ENCODE results near the gene PAX4. TPM values are rescaled to one million over a fixed set of nuclear protein-coding genes. Genes with fewer than 3 reads are reported as not detected.

PAX4 gene
- total RNA-seq, 1 experiment from 2014 or later, result not detected

DNA sequence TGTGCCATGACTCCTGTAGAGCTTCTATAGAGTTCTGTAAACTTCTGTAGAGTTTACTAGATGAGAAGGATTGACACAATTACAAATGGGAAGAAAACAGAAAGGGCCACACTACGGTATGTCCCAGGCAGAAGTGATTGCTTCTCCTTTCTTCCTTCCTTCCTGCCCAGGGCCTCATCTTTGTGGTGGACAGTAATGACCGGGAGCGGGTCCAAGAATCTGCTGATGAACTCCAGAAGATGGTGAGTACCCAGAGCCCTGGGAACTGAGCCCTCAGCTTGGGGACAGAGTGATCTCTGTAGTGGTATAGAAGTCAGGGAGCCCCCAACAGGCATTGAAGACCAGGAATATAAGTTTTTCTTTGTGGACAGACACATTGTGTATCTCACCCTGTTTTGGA lies 28.0 kb downstream of the PAX4 start:
- H2BK120ac ChIP-seq (ENCODE audit: low read depth, low read length, poor library complexity, severe bottlenecking), result no peak overlapping the region
- no peak overlapping the region for H3K23ac ChIP-seq (ENCODE audit: insufficient read length, low read depth, low read length)
- WGBS (ENCODE audit: extremely low coverage, insufficient read length, low lambda C conversion rate), result no CpG with 5 or more reads among the region's 3 CpGs
- no peak overlapping the region for H2AFZ ChIP-seq (ENCODE audit: low read length)
- no peak overlapping the region for H3K9ac ChIP-seq (ENCODE audit: extremely low read depth, insufficient read length, low read length)
- H2AK5ac ChIP-seq (ENCODE audit: insufficient read length, low read length), result no peak overlapping the region
- TF ChIP-seq, protein P1, sequence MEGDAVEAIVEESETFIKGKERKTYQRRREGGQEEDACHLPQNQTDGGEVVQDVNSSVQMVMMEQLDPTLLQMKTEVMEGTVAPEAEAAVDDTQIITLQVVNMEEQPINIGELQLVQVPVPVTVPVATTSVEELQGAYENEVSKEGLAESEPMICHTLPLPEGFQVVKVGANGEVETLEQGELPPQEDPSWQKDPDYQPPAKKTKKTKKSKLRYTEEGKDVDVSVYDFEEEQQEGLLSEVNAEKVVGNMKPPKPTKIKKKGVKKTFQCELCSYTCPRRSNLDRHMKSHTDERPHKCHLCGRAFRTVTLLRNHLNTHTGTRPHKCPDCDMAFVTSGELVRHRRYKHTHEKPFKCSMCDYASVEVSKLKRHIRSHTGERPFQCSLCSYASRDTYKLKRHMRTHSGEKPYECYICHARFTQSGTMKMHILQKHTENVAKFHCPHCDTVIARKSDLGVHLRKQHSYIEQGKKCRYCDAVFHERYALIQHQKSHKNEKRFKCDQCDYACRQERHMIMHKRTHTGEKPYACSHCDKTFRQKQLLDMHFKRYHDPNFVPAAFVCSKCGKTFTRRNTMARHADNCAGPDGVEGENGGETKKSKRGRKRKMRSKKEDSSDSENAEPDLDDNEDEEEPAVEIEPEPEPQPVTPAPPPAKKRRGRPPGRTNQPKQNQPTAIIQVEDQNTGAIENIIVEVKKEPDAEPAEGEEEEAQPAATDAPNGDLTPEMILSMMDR (conservative IDR thresholded peaks at IDR 0.05), result no peak
- no peak overlapping the region for H4K5ac ChIP-seq (ENCODE audit: insufficient read length, low read depth, low read length)
- no peak overlapping the region for H3T11ph ChIP-seq (ENCODE audit: low read length)
- DNase-seq, result no peak
- no peak overlapping the region for H2BK5ac ChIP-seq (ENCODE audit: insufficient read length, low read length)
- H3K27ac ChIP-seq (ENCODE audit: insufficient read length, low read depth, low read length), result no peak overlapping the region
- no peak overlapping the region for H2BK12ac ChIP-seq (ENCODE audit: insufficient read length, low read depth, low read length)
- H3K27me3 ChIP-seq (ENCODE audit: insufficient read depth, low read length), result peaks cover 7% of the 10 kb centered on the region; the same call in 1 of the 2 replicates
- no peak overlapping the region for H3K4me2 ChIP-seq (ENCODE audit: insufficient read depth, insufficient read length, low read length)
- H3K4me1 ChIP-seq (ENCODE audit: insufficient read depth, low read length), result no peaks in the 10 kb centered on the region
- H3K9me3 Mint-ChIP-seq, result no peaks in the 10 kb centered on the region
- H3K79me1 ChIP-seq (ENCODE audit: insufficient read depth, low read depth, low read length, poor library complexity, severe bottlenecking), result no peaks in the 10 kb centered on the region
- no peak overlapping the region for H3K27ac Mint-ChIP-seq
- H4K91ac ChIP-seq (ENCODE audit: insufficient read length, low read depth, low read length), result no peak overlapping the region
- H4K20me1 ChIP-seq (ENCODE audit: control insufficient read depth, insufficient read depth, insufficient read length), result no peaks in the 10 kb centered on the region
- H3K9me3 ChIP-seq (ENCODE audit: control insufficient read depth, low read depth, low read length), result no peaks in the 10 kb centered on the region
- peaks cover 8 to 18% of the 10 kb centered on the region in 2 experiments for H3K4me1 Mint-ChIP-seq
- peaks cover 13% of the 10 kb centered on the region for H3K23me2 ChIP-seq (ENCODE audit: insufficient read length, low read depth, low read length, poor library complexity, severe bottlenecking)
- H2BK15ac ChIP-seq (ENCODE audit: low read depth, low read length), result no peak overlapping the region
- H3K27me3 Mint-ChIP-seq (ENCODE audit: low read depth), result peaks cover 26% of the 10 kb centered on the region
- H3K14ac ChIP-seq (ENCODE audit: insufficient read depth, low read length), result no peak overlapping the region
- H2BK20ac ChIP-seq (ENCODE audit: low read depth, low read length, poor library complexity, severe bottlenecking), result no peak overlapping the region
- H3K56ac ChIP-seq (ENCODE audit: insufficient read length, low read depth, low read length), result no peak overlapping the region
- no peaks in the 10 kb centered on the region for H3K79me2 ChIP-seq (ENCODE audit: insufficient read depth, low read length)
- H3K36me3 Mint-ChIP-seq (ENCODE audit: insufficient read depth in 1 of 3, low read depth in 3 of 3), result peaks cover 24 to 28% (median 26%) of the 10 kb centered on the region in 3 experiments
- H3K18ac ChIP-seq (ENCODE audit: insufficient read length, low read depth, low read length), result no peak overlapping the region
- H4K8ac ChIP-seq (replicated peaks; ENCODE audit: insufficient read length, low read depth, low read length), result no peak overlapping the region
- H3K4me3 Mint-ChIP-seq, result peak overlapping the region; percentile 94 to 100
- no peak overlapping the region for H3K4ac ChIP-seq (ENCODE audit: low read depth, low read length)
